WI38 (cell line): Measurements from ENCODE around the gene MPZL3.
"Not testable (repeated sequence)": the region's sequence is repeated elsewhere in the genome, so short reads cannot be mapped to it uniquely, and the experiment has no call there.

Experiments used
- H3K4me3 ChIP-seq: 2 replicates; pipeline ENCODE4 v1.5.1; 2011; ENCODE audit warnings: low read depth, mild to moderate bottlenecking, control low read depth, low read length
- CTCF ChIP-seq: IDR thresholded peaks from 2 replicates; pipeline ENCODE4 v1.5.1; 2012; ENCODE audit warnings: low read depth, mild to moderate bottlenecking, control low read depth, low read length

Gene MPZL3

DNA sequence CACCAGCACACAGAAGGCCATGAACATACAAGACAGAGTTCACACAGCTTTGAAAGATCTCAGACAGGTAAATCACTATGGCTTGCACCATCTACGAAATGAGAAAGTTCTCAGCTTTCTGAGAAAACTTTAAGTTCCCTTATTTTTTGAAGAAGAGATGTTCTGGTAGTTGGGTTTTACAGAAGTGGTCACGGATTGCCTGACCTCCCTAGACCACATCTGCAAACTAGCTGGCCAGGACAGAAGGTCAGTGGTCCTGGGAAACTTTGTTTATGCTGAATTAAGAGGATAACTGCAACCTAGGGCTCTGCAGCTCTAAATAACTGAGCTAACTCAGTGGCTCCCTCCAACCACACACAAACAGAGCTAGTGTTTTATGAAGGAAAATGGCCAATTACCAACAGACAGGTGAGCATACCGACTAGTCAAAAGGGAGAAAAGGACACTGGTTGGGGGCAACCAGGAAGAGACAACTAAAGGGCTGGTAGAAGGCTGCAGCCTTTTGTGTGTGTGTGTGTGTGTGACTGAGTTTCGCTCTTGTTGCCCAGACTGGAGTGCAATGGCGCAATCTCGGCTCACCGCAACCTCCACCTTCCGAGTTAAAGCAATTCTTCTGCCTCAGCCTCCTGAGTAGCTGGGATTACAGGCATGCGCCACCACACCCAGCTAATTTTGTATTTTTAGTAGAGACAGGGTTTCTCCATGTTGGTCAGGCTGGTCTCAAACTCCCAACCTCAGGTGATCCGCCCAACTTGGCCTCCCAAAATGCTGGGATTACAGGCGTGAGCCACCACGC is 67.2 kb downstream of the MPZL3 start:
- no peak overlapping the region for H3K4me3 ChIP-seq
- no peak for TF ChIP-seq CTCF

DNA sequence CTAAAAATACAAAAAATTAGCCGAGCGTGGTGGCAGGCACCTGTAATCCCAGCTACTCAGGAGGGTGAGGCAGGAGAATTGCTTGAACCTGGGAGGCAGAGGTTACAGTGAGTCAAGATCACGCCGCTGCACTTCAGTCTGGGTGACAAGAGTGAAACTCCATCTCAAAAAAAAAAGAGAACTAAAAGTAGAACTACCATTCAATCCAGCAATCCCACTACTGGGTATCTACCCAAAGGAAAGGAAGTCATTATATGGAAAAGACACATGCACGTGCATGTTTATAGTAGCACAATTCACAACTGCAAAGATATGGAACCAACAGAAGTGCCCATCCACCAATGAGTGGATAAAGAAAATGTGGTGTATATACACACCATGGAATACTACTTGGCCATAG is 68.5 kb downstream of the MPZL3 start:
- not testable (repeated sequence) for H3K4me3 ChIP-seq

DNA sequence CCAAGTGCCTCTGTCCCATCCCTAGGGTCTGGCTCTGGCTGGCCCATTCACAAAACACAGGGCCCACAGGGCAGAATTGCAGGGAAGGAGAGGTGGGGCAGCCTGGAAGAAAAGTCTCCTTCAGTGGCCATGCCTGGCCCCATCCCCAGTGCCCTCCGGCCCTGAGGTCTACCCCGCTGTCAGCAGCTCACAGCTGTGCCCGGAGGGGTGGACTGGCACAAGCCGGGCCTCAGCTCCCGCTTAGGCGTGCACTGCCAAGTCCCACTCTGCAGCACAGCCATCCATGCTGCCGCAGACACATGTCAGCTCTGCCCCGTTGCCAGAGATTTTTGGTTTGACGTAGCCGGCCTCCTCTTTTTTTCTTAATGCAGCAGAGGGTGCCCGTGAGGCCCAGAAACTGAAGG is 71.9 kb downstream of the MPZL3 start:
- no peak overlapping the region for H3K4me3 ChIP-seq
- no peak for TF ChIP-seq CTCF

- TF ChIP-seq CTCF = no peak
- H3K4me3 ChIP-seq = no peak overlapping the region
These were observed 75.4 kb downstream of the MPZL3 start for GRCh38 chr11:118176778-118177134.
